Heart left ventricle (tissue), 16 donors: ENCODE results near the gene DDC. TPM values are rescaled to one million over a fixed set of nuclear protein-coding genes. Genes with fewer than 3 reads are reported as not detected.
"Not testable (repeated sequence)": the region's sequence is repeated elsewhere in the genome, so short reads cannot be mapped to it uniquely, and the experiment has no call there.

ENCODE experiments used
- ATAC-seq, 4 donors: fragments of 200-7000 bp; cut with Tn5 transposase; one replicate each; pipeline ENCODE4 v1.9.1; 2020 to 2022; ENCODE audit warnings: moderate library complexity in 4 of 4, mild to moderate bottlenecking in 3 of 4, moderate number of reproducible peaks in 1 of 4
- DNase-seq, 5 donors: peaks; one replicate each; pipeline ENCODE4 v3.0.0-alpha.2; 2020
- H3K27ac ChIP-seq, 12 donors: fragments of 200-600 bp; sonication (generic) in 4 of 12; one replicate each; pipeline versions ENCODE4 v1.5.0 to v1.8.0; 2016 to 2022; ENCODE audit warnings: mild to moderate bottlenecking in 2 of 12
- H3K27me3 ChIP-seq, 9 donors: fragments of 200-600 bp; sonication (generic) in 2 of 9; one replicate each; pipeline versions ENCODE4 v1.5.1 to v1.8.0; 2016 to 2022; ENCODE audit warnings: mild to moderate bottlenecking in 3 of 9
- H3K36me3 ChIP-seq, 9 donors: fragments of 200-600 bp; sonication (generic) in 2 of 9; one replicate each; pipeline versions ENCODE4 v1.5.0 to v1.8.0; 2018 to 2022; ENCODE audit warnings: mild to moderate bottlenecking in 2 of 9
- H3K4me1 ChIP-seq, 12 donors: fragments of 200-600 bp; sonication (generic) in 4 of 12; one replicate each; pipeline versions ENCODE4 v1.5.0 to v1.8.0; 2016 to 2022; ENCODE audit warnings: mild to moderate bottlenecking in 3 of 12
- H3K4me3 ChIP-seq, 12 donors: fragments of 200-600 bp; sonication (generic) in 4 of 12; one replicate each; pipeline versions ENCODE4 v1.5.0 to v1.8.0; 2017 to 2022; ENCODE audit warnings: mild to moderate bottlenecking in 9 of 12, moderate library complexity in 4 of 12
- H3K9me3 ChIP-seq, 12 donors: fragments of 200-600 bp; sonication (generic) in 4 of 12; one replicate each; pipeline versions ENCODE4 v1.5.0 to v1.8.0; 2016 to 2022; ENCODE audit warnings: mild to moderate bottlenecking in 1 of 12
- POLR2A ChIP-seq, 2 donors: fragments of 450-650 bp; IDR thresholded peaks; one replicate each; pipeline ENCODE4 v1.6.1; 2017; ENCODE audit warnings: antibody characterized with exemption in 2 of 2, mild to moderate bottlenecking in 2 of 2, moderate library complexity in 2 of 2
- WGBS, 4 donors: extraction: QIAGEN DNeasy Blood & Tissue Kit in 2 of 4; methylation state at CpG; one replicate each; pipeline versions ENCODE4 v1.1.5 to v1.1.7; 2013 to 2018; 5-methylcytosine and 5-hydroxymethylcytosine counted together
- intact Hi-C, 10 donors: fragments of 100-400 bp; cut with DNase I; formaldehyde crosslinking; loops; one replicate each; pipeline versions ENCODE4 v1.11.1 to v1.14.2; 2022
- polyA plus RNA-seq, 2 donors: library from polyadenylated mRNA; stranded (reverse); fragments of 200-250 nt; gene quantifications; one replicate each; pipeline ENCODE4 v1.2.3, GENCODE V29; 2013
- total RNA-seq, 9 donors: library from RNA; depleted of rRNA in 2 of 9; stranded (reverse); fragments of >200 nt in 2 of 9; fragmentation: NEBNext Ultra II Directional in 3 of 9; extraction: Animal tissue kit (Norgen Biotek cat#: 25700) in 3 of 9; gene quantifications; one replicate each; pipeline versions ENCODE4 v1.1.0 to v1.2.4, GENCODE V29; 2016 to 2023
- TF ChIP-seq, protein P1 (sequence below), 12 donors: fragments of 200-600 bp; sonication (generic) in 4 of 12; IDR thresholded peaks; one replicate each; pipeline versions ENCODE4 v1.5.0 to v1.8.0; 2018 to 2022; ENCODE audit warnings: antibody characterized with exemption in 12 of 12, mild to moderate bottlenecking in 5 of 12
- donor health status: ischemic (EF 13 %, LVEDD 7.1; RV severe dilation, severe dysfunction).
- donor health status: healthy with polysubstance abuse.
- donor health status: DM: no; HTN: yes; CAD: no.
- donor health status: DM: no; HTN: no; CAD: no.
- donor health status: ischemic (EF 25% LVEDD 6.9; RV normal size, moderate dysfunction).
- donor health status: ischemic (EF 25% LVEDD 5.7; RV mildly dilated, moderate dysfunction).
- donor health status: healthy.
- donor health status: DM: yes; HTN: yes; CAD: no.
- donor health status: ischemic (EF 35%, LVEDD 5.7; RV mildly dilated, moderate dysfunction).
- donor health status: nonischemic (EF 11% LVEDD 7.7; RV severe dilation, severe dysfunction).
- donor health status: DM: yes; HTN: yes; CAD: no.
- donor health status: PGD.
- donor health status: ischemic (EF 29% LVEDD 5.4; RV normal size, mild dysfunction).
- donor health status: nonischemic (EF 23%, LVEDD 6.1; RV moderate dilation, normal function).

Gene DDC
- total and polyA plus RNA-seq, 11 donors: 0.08 TPM; not detected in 10

- ATAC-seq (no peak), DNase-seq (no peak)
- Histone ChIP-seq H3K4me3 (no peak overlapping the region), H3K27ac (no peak overlapping the region), H3K4me1 (no peaks in the 10 kb centered on the region), H3K27me3 (no peaks in the 10 kb centered on the region), H3K36me3 (no peaks in the 10 kb centered on the region), H3K9me3 (no peaks in the 10 kb centered on the region)
- TF ChIP-seq POLR2A (IDR thresholded peaks at IDR 0.05): no peak
- TF ChIP-seq, protein P1, sequence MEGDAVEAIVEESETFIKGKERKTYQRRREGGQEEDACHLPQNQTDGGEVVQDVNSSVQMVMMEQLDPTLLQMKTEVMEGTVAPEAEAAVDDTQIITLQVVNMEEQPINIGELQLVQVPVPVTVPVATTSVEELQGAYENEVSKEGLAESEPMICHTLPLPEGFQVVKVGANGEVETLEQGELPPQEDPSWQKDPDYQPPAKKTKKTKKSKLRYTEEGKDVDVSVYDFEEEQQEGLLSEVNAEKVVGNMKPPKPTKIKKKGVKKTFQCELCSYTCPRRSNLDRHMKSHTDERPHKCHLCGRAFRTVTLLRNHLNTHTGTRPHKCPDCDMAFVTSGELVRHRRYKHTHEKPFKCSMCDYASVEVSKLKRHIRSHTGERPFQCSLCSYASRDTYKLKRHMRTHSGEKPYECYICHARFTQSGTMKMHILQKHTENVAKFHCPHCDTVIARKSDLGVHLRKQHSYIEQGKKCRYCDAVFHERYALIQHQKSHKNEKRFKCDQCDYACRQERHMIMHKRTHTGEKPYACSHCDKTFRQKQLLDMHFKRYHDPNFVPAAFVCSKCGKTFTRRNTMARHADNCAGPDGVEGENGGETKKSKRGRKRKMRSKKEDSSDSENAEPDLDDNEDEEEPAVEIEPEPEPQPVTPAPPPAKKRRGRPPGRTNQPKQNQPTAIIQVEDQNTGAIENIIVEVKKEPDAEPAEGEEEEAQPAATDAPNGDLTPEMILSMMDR (IDR thresholded peaks at IDR 0.05): no peak
- 87 to 92% (median 91%) methylated on average over 15 of the region's 15 CpGs for WGBS, 4 donors
- intact Hi-C loops: no loop called here
Observed at GRCh38 chr7:50539725-50540124, 25.5 kb downstream of the DDC start.

DNA sequence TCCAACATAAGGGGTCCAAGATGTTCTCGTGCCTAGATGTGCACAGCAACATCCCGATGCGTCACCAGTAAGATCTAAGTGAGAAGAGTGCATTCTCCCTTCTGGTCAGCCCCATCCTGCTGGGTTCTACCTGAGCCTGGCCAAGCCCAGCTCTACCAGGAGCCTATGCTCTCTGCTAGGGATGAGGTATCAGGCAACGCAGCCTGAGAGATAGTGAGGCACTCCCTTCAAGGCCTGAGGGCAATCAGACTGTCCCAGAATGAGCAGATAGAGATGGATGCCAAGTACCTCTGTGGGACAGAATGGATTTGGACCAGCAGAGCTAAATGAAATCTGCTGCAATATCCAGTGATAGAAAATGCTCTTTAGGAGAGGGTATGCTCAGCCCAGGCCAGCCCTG is 26.7 kb downstream of the DDC start:
- no peak for DNase-seq
- no peak for ATAC-seq
- intact Hi-C loops: no loop called here
- Histone ChIP-seq H3K9me3 (no peaks in the 10 kb centered on the region), H3K4me3 (no peak overlapping the region), H3K4me1 (no peaks in the 10 kb centered on the region), H3K27me3 (no peaks in the 10 kb centered on the region), H3K27ac (no peak overlapping the region), H3K36me3 (no peaks in the 10 kb centered on the region)
- WGBS, 4 donors: 84 to 86% (median 85%) methylated on average over 4 of the region's 4 CpGs
- TF ChIP-seq, protein P1 (IDR thresholded peaks at IDR 0.05): no peak
- TF ChIP-seq POLR2A (IDR thresholded peaks at IDR 0.05): no peak

GRCh38 chr7:50537417-50537816 is 27.8 kb downstream of the DDC start:
- no peaks in the 10 kb centered on the region for H3K27me3 ChIP-seq
- intact Hi-C loops: no loop called here
- no peaks in the 10 kb centered on the region for H3K9me3 ChIP-seq
- TF ChIP-seq POLR2A (IDR thresholded peaks at IDR 0.05): no peak
- TF ChIP-seq, protein P1 (IDR thresholded peaks at IDR 0.05): no peak
- no peak for ATAC-seq
- no peaks in the 10 kb centered on the region for H3K4me1 ChIP-seq
- DNase-seq: no peak
- H3K27ac ChIP-seq: no peak overlapping the region
- no peaks in the 10 kb centered on the region for H3K36me3 ChIP-seq
- 80 to 91% (median 85%) methylated on average over 8 of the region's 8 CpGs for WGBS, 4 donors
- H3K4me3 ChIP-seq: no peak overlapping the region

DNA sequence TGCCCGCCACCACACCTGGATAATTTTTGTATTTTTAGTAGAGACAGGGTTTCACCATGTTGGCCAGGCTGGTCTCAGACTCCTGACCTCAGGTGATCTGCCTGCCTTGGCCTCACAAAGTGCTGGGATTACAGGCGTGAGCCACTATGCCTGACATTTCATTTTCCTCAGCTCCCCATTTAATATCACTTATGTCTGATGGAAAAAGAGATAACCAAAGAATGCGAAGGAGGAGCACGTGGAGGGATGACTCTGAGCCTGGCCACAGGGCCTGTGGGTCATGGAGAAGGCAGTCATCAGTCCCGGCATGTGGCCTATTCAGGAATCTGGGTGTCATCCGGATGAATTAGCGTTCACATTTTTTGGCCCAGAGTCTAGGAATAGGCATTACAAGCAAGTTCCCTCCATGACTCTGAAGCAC is 29.9 kb downstream of the DDC start:
- H3K27me3 ChIP-seq: peaks cover 0 to 13% (median 0%) of the 10 kb centered on the region in 9 donors
- H3K9me3 ChIP-seq, H3K36me3 ChIP-seq, intact Hi-C loops, DNase-seq, H3K4me1 ChIP-seq, H3K4me3 ChIP-seq, H3K27ac ChIP-seq, ATAC-seq: not testable (repeated sequence)
- 77 to 85% (median 81%) methylated on average over 7 of the region's 7 CpGs for WGBS, 4 donors

- H3K36me3 ChIP-seq: no peaks in the 10 kb centered on the region
- no peaks in the 10 kb centered on the region for H3K4me1 ChIP-seq
- ATAC-seq: peak in 2 of 4 donors; percentile 27 to 43
- DNase-seq: no peak
- H3K27ac ChIP-seq: no peak overlapping the region
- TF ChIP-seq POLR2A (IDR thresholded peaks at IDR 0.05): no peak
- TF ChIP-seq, protein P1 (IDR thresholded peaks at IDR 0.05): no peak
- H3K27me3 ChIP-seq: peaks cover 0 to 15% (median 0%) of the 10 kb centered on the region in 9 donors
- H3K9me3 ChIP-seq: no peaks in the 10 kb centered on the region
- 67 to 72% (median 67%) methylated on average over 12 of the region's 12 CpGs for WGBS, 4 donors
- H3K4me3 ChIP-seq: no peak overlapping the region
- intact Hi-C loops: no loop called here
Observed at GRCh38 chr7:50534690-50535290, 30.4 kb downstream of the DDC start.
